HK-2 (cell line): ENCODE results near the gene CPSF4L.

Experiments
- DNase-seq: peaks from one replicate; pipeline ENCODE4 v3.0.0-alpha.2; 2018; ENCODE audit not compliant: unreplicated experiment

The CPSF4L gene

DNA sequence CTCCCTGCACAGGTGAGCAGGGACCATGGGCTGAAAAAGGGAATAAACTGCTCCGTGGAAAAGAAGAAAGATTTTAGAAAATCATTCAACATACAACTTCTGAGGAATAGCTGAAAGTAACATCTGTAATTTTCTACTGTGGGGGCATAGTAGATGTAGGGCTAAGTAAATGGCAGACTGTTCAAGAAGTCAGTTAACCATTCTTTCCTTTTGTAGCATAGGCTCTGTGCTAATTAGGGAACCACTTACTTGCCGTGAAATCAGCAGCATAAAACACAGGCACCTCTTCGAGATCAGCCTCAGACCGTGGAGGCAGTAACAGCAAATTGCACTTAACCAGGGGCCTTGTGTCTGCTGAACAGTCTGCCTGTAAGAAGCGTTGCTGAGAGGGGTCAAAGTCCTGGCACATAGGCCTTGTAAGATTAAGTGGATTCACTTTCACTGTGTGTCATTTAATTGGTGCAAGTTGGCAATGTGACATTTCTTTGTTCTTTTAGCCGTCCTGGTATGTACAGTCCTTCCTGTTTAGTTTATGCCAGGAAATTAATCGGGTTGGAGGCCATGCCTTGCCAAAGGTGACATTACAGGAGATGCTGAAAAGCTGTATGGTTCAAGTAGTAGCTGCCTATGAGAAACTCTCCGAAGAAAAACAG is 58.4 kb downstream of the CPSF4L start:
- no peak for DNase-seq

DNA sequence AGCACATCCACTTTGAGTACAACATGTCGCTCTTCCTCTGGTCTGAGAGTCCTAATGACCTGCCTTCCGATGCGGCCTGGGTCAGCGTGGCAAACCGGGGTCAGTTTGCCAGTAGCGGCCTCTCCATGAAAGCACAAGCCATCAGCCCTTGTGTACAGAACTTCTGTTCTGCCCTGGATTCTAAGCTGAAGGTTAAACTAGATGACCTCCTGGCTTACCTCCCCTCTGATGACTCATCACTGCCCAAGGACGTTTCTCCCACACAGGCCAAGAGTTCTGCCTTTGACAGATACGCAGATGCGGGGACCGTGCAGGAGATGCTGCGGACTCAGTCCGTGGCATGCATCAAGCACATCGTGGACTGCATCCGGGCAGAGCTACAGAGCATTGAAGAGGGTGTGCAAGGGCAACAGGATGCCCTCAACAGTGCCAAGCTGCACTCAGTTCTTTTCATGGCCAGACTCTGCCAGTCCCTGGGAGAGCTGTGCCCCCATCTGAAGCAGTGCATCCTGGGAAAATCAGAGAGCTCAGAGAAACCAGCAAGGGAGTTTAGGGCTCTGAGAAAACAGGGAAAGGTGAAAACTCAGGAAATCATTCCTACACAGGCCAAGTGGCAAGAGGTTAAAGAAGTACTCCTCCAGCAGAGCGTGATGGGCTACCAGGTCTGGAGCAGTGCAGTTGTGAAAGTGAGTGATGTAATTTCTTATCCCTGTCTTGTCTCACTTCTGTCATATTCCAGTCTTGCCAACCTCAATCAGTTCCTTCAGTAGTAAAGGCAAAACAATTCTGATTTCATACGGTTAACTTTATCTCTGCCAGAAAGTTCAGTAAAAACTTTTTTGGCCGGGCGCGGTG is 60.2 kb downstream of the CPSF4L start:
- DNase-seq = no peak

DNA sequence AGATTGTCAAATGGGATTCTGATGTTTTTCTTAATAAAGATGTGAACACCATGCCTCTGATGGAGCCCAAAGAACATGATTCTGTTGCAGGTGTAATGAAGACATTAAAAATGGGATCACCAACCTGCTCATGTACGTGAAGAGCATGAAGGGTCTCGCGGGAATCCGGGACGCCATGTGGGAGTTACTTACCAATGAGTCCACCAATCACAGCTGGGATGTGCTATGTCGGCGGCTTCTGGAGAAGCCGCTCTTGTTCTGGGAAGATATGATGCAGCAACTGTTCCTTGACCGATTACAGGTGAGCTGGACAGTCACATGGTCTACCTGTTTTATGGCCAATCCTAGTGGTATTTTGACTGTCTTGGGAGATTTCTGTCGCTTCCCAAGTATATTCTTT is 61.2 kb downstream of the CPSF4L start:
- DNase-seq = no peak

DNA sequence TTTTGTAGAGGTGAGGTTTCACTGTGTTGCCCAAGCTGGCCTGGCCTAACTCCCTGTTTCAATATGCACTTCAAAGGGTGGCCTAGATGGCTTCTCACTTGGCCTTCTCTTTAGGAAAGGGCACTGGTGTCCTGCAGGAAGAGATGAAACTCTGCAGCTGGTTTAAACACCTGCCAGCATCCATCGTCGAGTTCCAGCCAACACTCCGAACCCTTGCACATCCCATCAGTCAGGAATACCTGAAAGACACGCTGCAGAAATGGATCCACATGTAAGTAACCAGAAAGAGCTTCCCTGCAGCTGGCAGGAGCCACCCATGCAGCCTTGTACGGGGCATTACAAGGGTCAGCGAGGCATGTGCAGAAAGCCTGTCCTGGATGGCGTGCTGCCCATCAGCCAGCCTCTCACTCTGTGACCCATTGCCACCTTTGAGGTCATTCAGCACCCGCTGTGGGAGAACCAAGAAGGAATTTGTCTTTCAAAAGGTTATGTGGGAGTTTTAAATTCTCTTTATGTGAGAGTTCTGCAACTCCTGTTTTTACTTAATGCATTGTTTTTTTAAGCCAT is 61.8 kb downstream of the CPSF4L start:
- no peak for DNase-seq

DNA sequence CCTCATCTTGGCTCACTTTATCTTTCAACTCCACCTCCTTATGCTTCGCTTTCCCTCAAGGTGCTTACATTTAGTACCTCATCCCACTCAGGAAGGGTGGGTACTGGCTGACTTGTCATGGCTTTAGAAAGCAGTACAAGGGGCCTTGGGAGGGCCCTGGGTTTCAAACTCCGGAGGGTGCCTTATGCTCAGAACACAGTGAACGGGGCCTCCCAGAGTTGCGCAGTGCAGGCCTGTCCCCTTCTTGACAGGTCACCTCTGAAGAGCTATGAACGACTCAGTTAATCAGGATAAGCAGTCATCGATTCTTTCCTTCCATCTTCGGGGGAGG is 62.8 kb downstream of the CPSF4L start:
- DNase-seq = no peak
